IMR-90 (cell line): ENCODE results near the gene CDC45. TPM values are rescaled to one million over a fixed set of nuclear protein-coding genes. Genes with fewer than 3 reads are reported as not detected.

Source experiments
- ATAC-seq: fragments of 200-7000 bp; cut with Tn5 transposase; 2 replicates; pipeline ENCODE4 v1.9.1; 2020; ENCODE audit warnings: low read depth, mild to moderate bottlenecking, moderate library complexity
- BruUV-seq: library from RNA; stranded (reverse); fragments of 400-500 nt; replicated peaks from 2 replicates; lab custom pipeline; 2021; lab: Mats Ljungman, UMichigan
- CTCF ChIA-PET: fragments of 300-600 bp; formaldehyde crosslinking; extraction: SDS; loops from one replicate; lab custom pipeline; 2021; ENCODE audit warnings: antibody characterized with exemption; lab: Yijun Ruan, JAX
- POLR2A ChIA-PET: fragments of 300-600 bp; sonication (Branson Sonifier 250); formaldehyde crosslinking; loops from one replicate; lab custom pipeline; 2022; ENCODE audit warnings: antibody characterized with exemption; ENCODE audit not compliant: unreplicated experiment; lab: Charles Lee
- DNase-seq: peaks from one replicate; pipeline ENCODE4 v3.0.0; 2013
- H2AFZ ChIP-seq: replicated peaks from 2 replicates; pipeline ENCODE3; 2013; ENCODE audit warnings: low read length, mild to moderate bottlenecking; ENCODE audit not compliant: poor library complexity
- H2AK5ac ChIP-seq: 2 replicates; pipeline ENCODE4 v1.6.1; 2013; ENCODE audit warnings: low read depth, low read length, inconsistent platforms
- H2AK9ac ChIP-seq: replicated peaks from 2 replicates; pipeline ENCODE3; 2013; ENCODE audit warnings: mild to moderate bottlenecking, low read depth, low read length, moderate library complexity; ENCODE audit not compliant: poor library complexity
- H2BK120ac ChIP-seq: 2 replicates; pipeline ENCODE4 v1.6.1; 2013; ENCODE audit warnings: low read depth, low read length, inconsistent platforms
- H2BK15ac ChIP-seq: 3 replicates; pipeline ENCODE4 v1.6.1; 2013; ENCODE audit warnings: low read depth, low read length, inconsistent platforms
- H2BK20ac ChIP-seq: 2 replicates; pipeline ENCODE4 v1.6.1; 2013; ENCODE audit warnings: low read depth, mild to moderate bottlenecking, inconsistent platforms, low read length, moderate library complexity
- H2BK5ac ChIP-seq: 2 replicates; pipeline ENCODE4 v1.6.1; 2013; ENCODE audit warnings: mild to moderate bottlenecking, low read depth, low read length, inconsistent platforms; ENCODE audit not compliant: poor library complexity, severe bottlenecking
- H3K14ac ChIP-seq: replicated peaks from 2 replicates; pipeline ENCODE4 v1.6.1; 2013; ENCODE audit warnings: low read depth, low read length, inconsistent platforms
- H3K18ac ChIP-seq: 2 replicates; pipeline ENCODE4 v1.6.1; 2013; ENCODE audit warnings: low read depth, low read length, control low read depth
- H3K23ac ChIP-seq: 2 replicates; pipeline ENCODE4 v1.6.1; 2013; ENCODE audit warnings: low read depth, low read length, inconsistent platforms
- H3K27ac ChIP-seq: 2 replicates; pipeline ENCODE4 v1.5.1; 2013; ENCODE audit warnings: mild to moderate bottlenecking, control low read depth, low read length; ENCODE audit not compliant: insufficient read depth
- H3K27me3 ChIP-seq: 2 replicates; pipeline ENCODE4 v1.6.1; 2013; ENCODE audit warnings: low read length; ENCODE audit not compliant: control insufficient read depth, insufficient read depth
- H3K36me3 ChIP-seq: 2 replicates; pipeline ENCODE4 v1.6.1; 2013; ENCODE audit warnings: low read length, mixed read lengths; ENCODE audit not compliant: control insufficient read depth, insufficient read depth
- H3K4ac ChIP-seq: 2 replicates; pipeline ENCODE4 v1.6.1; 2013; ENCODE audit warnings: low read depth, low read length, inconsistent platforms
- H3K4me1 ChIP-seq: 2 replicates; pipeline ENCODE4 v1.6.1; 2013; ENCODE audit warnings: low read length, mixed read lengths; ENCODE audit not compliant: control insufficient read depth, insufficient read depth
- H3K4me2 ChIP-seq: 2 replicates; pipeline ENCODE4 v1.6.1; 2013; ENCODE audit warnings: low read depth, mild to moderate bottlenecking, control low read depth, low read length, moderate library complexity
- H3K4me3 ChIP-seq: 2 replicates; pipeline ENCODE4 v1.5.1; 2013; ENCODE audit warnings: low read depth, mild to moderate bottlenecking, control low read depth, low read length, moderate library complexity; ENCODE audit not compliant: insufficient read depth
- H3K56ac ChIP-seq: 2 replicates; pipeline ENCODE4 v1.6.1; 2013; ENCODE audit warnings: low read length, inconsistent platforms; ENCODE audit not compliant: insufficient read depth; ENCODE audit errors: extremely low read depth
- H3K79me1 ChIP-seq, 2 experiments: 2 replicates each; pipeline ENCODE4 v1.6.1; 2013; ENCODE audit warnings: low read length in 2 of 2, inconsistent platforms in 1 of 2, low read depth in 1 of 2
- H3K9ac ChIP-seq: 2 replicates; pipeline ENCODE4 v1.6.1; 2013; ENCODE audit warnings: low read depth, low read length, control low read depth
- H3K9me1 ChIP-seq: 2 replicates; pipeline ENCODE4 v1.6.1; 2013; ENCODE audit warnings: low read length, inconsistent platforms; ENCODE audit not compliant: insufficient read depth
- H3K9me3 ChIP-seq: 2 replicates; pipeline ENCODE4 v1.6.1; 2013; ENCODE audit warnings: low read length; ENCODE audit not compliant: control insufficient read depth, insufficient read depth
- H4K20me1 ChIP-seq: 2 replicates; pipeline ENCODE4 v1.6.1; 2013; ENCODE audit warnings: low read length, inconsistent platforms; ENCODE audit not compliant: insufficient read depth
- H4K5ac ChIP-seq: 2 replicates; pipeline ENCODE4 v1.6.1; 2013; ENCODE audit warnings: mild to moderate bottlenecking, low read depth, low read length, control low read depth
- H4K8ac ChIP-seq, 2 experiments: 2 replicates each; pipeline ENCODE4 v1.6.1; 2013; ENCODE audit warnings: low read depth in 2 of 2, low read length in 2 of 2, control low read depth in 1 of 2, inconsistent platforms in 1 of 2
- H4K91ac ChIP-seq: 2 replicates; pipeline ENCODE4 v1.6.1; 2013; ENCODE audit warnings: low read depth, low read length, inconsistent platforms; ENCODE audit not compliant: insufficient read depth
- CEBPB ChIP-seq: IDR thresholded peaks from 2 replicates; pipeline ENCODE4 v1.6.1; 2012; ENCODE audit warnings: low read depth, low read length, improper control_type of control experiment
- CHD1 ChIP-seq: IDR thresholded peaks from 2 replicates; pipeline ENCODE4 v1.6.1; 2012; ENCODE audit warnings: low read depth, low read length, improper control_type of control experiment
- CTCF ChIP-seq: conservative IDR thresholded peaks from 2 replicates; pipeline ENCODE4 v1.5.1; 2012; ENCODE audit warnings: mild to moderate bottlenecking, low read depth, low read length, improper control_type of control experiment
- ELK1 ChIP-seq: fragments of 150-350 bp; IDR thresholded peaks from 2 replicates; pipeline ENCODE4 v1.6.1; 2016; ENCODE audit warnings: low read depth, mild to moderate bottlenecking, low read length, moderate library complexity, borderline replicate concordance
- FOS ChIP-seq: fragments of 150-350 bp; IDR thresholded peaks from 2 replicates; pipeline ENCODE4 v1.6.1; 2016; ENCODE audit warnings: low read depth, low read length
- MAZ ChIP-seq: IDR thresholded peaks from 2 replicates; pipeline ENCODE4 v1.6.1; 2012; ENCODE audit warnings: low read depth, mild to moderate bottlenecking, low read length, improper control_type of control experiment, moderate library complexity, borderline replicate concordance
- MXI1 ChIP-seq: IDR thresholded peaks from 2 replicates; pipeline ENCODE4 v1.6.1; 2012; ENCODE audit warnings: low read depth, mild to moderate bottlenecking, low read length, moderate library complexity, borderline replicate concordance
- POLR2A ChIP-seq: IDR thresholded peaks from 2 replicates; pipeline ENCODE4 v1.6.1; 2012; ENCODE audit warnings: mild to moderate bottlenecking, low read depth, low read length
- RFX5 ChIP-seq: IDR thresholded peaks from 2 replicates; pipeline ENCODE4 v1.8.0; 2012; ENCODE audit warnings: low read depth, mild to moderate bottlenecking, low read length, moderate library complexity
- SMC3 ChIP-seq: fragments of 150-350 bp; IDR thresholded peaks from 2 replicates; pipeline ENCODE4 v1.6.1; 2016; ENCODE audit warnings: low read depth, mild to moderate bottlenecking, antibody characterized with exemption, low read length, moderate library complexity
- WGBS, 2 experiments: methylation state at CpG; one replicate each; pipeline versions ENCODE4 v1.1.5 to v1.1.7; 2013; ENCODE audit warnings: missing lambda C conversion rate in 2 of 2; ENCODE audit not compliant: insufficient read length in 1 of 2; ENCODE audit errors: extremely low coverage in 2 of 2; 5-methylcytosine and 5-hydroxymethylcytosine counted together
- dilution Hi-C: fragments of 300-500 bp; cut with HindIII; formaldehyde crosslinking; loops from one replicate; pipeline ENCODE4 v1.14.3; 2018; ENCODE audit warnings: low sequenced_read_pairs; ENCODE audit not compliant: unreplicated experiment
- in situ Hi-C: fragments of 300-500 bp; cut with MboI; formaldehyde crosslinking; loops from 3 replicates; pipeline ENCODE4 v1.14.3; 2019; ENCODE audit warnings: low sequenced_read_pairs, inconsistent platforms, mixed read lengths
- intact Hi-C: fragments of 100-400 bp; cut with micrococcal nuclease; formaldehyde crosslinking; loops from 2 replicates; pipeline ENCODE4 v1.10.0; 2022
- polyA plus RNA-seq, 3 experiments: library from polyadenylated mRNA; depleted of rRNA; stranded (reverse); fragments of >200 nt; gene quantifications; 2 replicates each; pipeline ENCODE4 v1.2.3, GENCODE V29; 2012; ENCODE audit warnings: low replicate concordance in 1 of 3
- total RNA-seq: library from RNA; depleted of rRNA; stranded (reverse); fragments of >200 nt; gene quantifications from 2 replicates; pipeline ENCODE4 v1.2.3, GENCODE V29; 2012

Gene CDC45
- total and polyA plus RNA-seq, 2 of the 4 experiments (the other 2 are of a cell fraction), result 22.7 to 44.6 TPM

GRCh38 chr22:19565382-19566278 lies 85.9 kb downstream of the CDC45 start:
- H3K9ac ChIP-seq, result no peak overlapping the region
- H4K20me1 ChIP-seq, result no peaks in the 10 kb centered on the region
- H2AK9ac ChIP-seq, result no peak overlapping the region
- dilution Hi-C loops, result no loop called here
- DNase-seq (no peak), ATAC-seq (no peak)
- peaks cover 16% of the 10 kb centered on the region for H3K27me3 ChIP-seq
- POLR2A ChIA-PET, result no interaction called here
- TF ChIP-seq POLR2A (no peak), CHD1 (no peak), MXI1 (no peak), SMC3 (no peak), FOS (no peak), MAZ (no peak), ELK1 (no peak), CEBPB (no peak), CTCF (no peak), RFX5 (no peak)
- H3K4ac ChIP-seq, result no peak overlapping the region
- no peak overlapping the region for H3K27ac ChIP-seq
- BruUV-seq, result no TSS peak
- H2AK5ac ChIP-seq, result no peak overlapping the region
- H3K4me1 ChIP-seq, result peaks cover 4% of the 10 kb centered on the region
- no peaks in the 10 kb centered on the region; the same call in none of the 2 replicates for H3K9me1 ChIP-seq
- no peak overlapping the region for H2BK120ac ChIP-seq
- H3K36me3 ChIP-seq, result no peaks in the 10 kb centered on the region
- in situ Hi-C loops, result no loop called here
- no peak overlapping the region for H3K4me3 ChIP-seq
- WGBS, 2 experiments, result no CpG with 5 or more reads among the region's 11 CpGs
- no peak overlapping the region for H4K91ac ChIP-seq
- H3K18ac ChIP-seq, result no peak overlapping the region
- no peaks in the 10 kb centered on the region for H3K9me3 ChIP-seq
- CTCF ChIA-PET, result no interaction called here
- H2BK5ac ChIP-seq, result no peak overlapping the region
- H3K56ac ChIP-seq, result no peak overlapping the region
- H4K8ac ChIP-seq, result no peak overlapping the region
- H2BK20ac ChIP-seq, result no peak overlapping the region
- H2AFZ ChIP-seq, result no peak overlapping the region
- no peak overlapping the region for H3K14ac ChIP-seq
- no peaks in the 10 kb centered on the region for H3K79me1 ChIP-seq
- no peak overlapping the region for H4K5ac ChIP-seq
- H3K23ac ChIP-seq, result no peak overlapping the region
- intact Hi-C loops, result no loop called here
- H2BK15ac ChIP-seq, result no peak overlapping the region
- no peak overlapping the region for H3K4me2 ChIP-seq
